Ishikawa (cell line): ENCODE data around the gene TRIP12.

Experiments used
- CEBPB ChIP-seq: IDR thresholded peaks from 2 replicates; pipeline ENCODE4 v1.6.1; 2012
- EP300 ChIP-seq: IDR thresholded peaks from 2 replicates; pipeline ENCODE4 v1.6.1; 2012; ENCODE audit warnings: borderline replicate concordance
- NFIC ChIP-seq: IDR thresholded peaks from 2 replicates; pipeline ENCODE4 v1.6.1; 2012
- TAF1 ChIP-seq: IDR thresholded peaks from 2 replicates; pipeline ENCODE4 v1.6.1; 2012; ENCODE audit warnings: low read depth, mild to moderate bottlenecking
- TCF12 ChIP-seq: IDR thresholded peaks from 2 replicates; pipeline ENCODE4 v1.6.1; 2012; ENCODE audit warnings: low read depth
- YY1 ChIP-seq: IDR thresholded peaks from 2 replicates; pipeline ENCODE4 v1.6.1; 2012; ENCODE audit warnings: low read depth
- TF ChIP-seq, protein P1 (sequence below): IDR thresholded peaks from 2 replicates; pipeline ENCODE4 v1.6.1; 2012; ENCODE audit warnings: low read depth, mild to moderate bottlenecking
- TF ChIP-seq, protein P2 (sequence below): IDR thresholded peaks from 2 replicates; pipeline ENCODE4 v1.6.1; 2012
- TF ChIP-seq, protein P3 (sequence below): IDR thresholded peaks from 2 replicates; pipeline ENCODE4 v1.6.1; 2012

DNA sequence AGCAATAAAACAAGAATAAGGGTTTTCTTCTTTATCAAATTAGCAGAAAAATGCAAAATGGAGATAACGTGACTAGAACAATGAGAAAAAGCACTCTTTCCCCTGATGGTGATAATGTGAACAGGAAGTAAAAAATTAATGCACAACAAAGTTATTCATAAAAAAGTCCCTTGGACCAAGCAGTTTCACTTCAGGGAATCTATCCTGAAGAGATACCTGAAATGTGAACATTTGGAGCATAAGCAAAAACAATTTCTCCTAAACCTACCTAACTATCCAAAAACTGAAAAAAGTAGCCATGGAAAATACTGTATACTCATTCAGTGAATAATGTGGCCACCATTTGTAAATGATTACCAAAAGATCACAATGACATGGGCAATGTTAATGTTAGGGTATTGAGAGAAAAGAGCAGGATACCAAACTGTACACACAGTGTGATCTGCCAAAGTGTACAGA is 48.7 kb downstream of the TRIP12 start:
- TF ChIP-seq EP300 (no peak), TAF1 (no peak), NFIC (no peak), TCF12 (no peak), YY1 (no peak), CEBPB (no peak)
- TF ChIP-seq, protein P1, sequence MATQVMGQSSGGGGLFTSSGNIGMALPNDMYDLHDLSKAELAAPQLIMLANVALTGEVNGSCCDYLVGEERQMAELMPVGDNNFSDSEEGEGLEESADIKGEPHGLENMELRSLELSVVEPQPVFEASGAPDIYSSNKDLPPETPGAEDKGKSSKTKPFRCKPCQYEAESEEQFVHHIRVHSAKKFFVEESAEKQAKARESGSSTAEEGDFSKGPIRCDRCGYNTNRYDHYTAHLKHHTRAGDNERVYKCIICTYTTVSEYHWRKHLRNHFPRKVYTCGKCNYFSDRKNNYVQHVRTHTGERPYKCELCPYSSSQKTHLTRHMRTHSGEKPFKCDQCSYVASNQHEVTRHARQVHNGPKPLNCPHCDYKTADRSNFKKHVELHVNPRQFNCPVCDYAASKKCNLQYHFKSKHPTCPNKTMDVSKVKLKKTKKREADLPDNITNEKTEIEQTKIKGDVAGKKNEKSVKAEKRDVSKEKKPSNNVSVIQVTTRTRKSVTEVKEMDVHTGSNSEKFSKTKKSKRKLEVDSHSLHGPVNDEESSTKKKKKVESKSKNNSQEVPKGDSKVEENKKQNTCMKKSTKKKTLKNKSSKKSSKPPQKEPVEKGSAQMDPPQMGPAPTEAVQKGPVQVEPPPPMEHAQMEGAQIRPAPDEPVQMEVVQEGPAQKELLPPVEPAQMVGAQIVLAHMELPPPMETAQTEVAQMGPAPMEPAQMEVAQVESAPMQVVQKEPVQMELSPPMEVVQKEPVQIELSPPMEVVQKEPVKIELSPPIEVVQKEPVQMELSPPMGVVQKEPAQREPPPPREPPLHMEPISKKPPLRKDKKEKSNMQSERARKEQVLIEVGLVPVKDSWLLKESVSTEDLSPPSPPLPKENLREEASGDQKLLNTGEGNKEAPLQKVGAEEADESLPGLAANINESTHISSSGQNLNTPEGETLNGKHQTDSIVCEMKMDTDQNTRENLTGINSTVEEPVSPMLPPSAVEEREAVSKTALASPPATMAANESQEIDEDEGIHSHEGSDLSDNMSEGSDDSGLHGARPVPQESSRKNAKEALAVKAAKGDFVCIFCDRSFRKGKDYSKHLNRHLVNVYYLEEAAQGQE = no peak
- TF ChIP-seq, protein P2, sequence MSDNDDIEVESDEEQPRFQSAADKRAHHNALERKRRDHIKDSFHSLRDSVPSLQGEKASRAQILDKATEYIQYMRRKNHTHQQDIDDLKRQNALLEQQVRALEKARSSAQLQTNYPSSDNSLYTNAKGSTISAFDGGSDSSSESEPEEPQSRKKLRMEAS = no peak
- TF ChIP-seq, protein P3, sequence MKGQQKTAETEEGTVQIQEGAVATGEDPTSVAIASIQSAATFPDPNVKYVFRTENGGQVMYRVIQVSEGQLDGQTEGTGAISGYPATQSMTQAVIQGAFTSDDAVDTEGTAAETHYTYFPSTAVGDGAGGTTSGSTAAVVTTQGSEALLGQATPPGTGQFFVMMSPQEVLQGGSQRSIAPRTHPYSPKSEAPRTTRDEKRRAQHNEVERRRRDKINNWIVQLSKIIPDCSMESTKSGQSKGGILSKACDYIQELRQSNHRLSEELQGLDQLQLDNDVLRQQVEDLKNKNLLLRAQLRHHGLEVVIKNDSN = no peak
